GOT3 (cell line): ENCODE data around the gene FKBP1A.
A peak's percentile ranks its signal among the peaks of the same experiment; 100 is the strongest.

Experiments used
- DNase-seq: peaks from one replicate; lab custom pipeline; 2025; ENCODE audit warnings: mixed read lengths; lab: John Stamatoyannopoulos, UW

Gene FKBP1A

GRCh38 chr20:1392693-1393506 is at the start of gene FKBP1A:
TSS of gene FKBP1A (minus strand) at chr20:1393054. CDS start at chr20:1392998, 56 bp downstream.
- DNase-seq, result peak; percentile 72

DNA sequence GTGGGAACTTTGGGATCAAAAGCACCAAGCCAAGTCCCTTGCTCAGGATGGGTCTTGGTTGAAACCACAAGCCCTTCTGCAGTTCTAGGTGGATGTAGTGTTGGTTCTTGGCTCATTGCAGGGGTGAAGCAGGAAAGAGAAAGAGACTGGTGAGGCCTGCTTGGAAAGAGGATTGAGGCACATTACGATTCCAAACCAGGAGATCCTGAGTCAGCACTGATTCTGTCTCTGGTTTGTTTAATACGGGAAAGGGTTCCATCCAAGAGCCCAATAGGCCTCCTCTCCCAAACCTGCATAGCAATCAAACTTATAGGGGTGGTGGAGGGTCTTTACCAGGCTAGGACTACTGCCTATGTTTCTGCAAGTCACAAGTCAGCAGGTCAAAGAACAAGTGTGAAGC is 49.5 kb upstream of the FKBP1A start:
- DNase-seq, result no peak

GRCh38 chr20:1441133-1441532 is 48.3 kb upstream of the FKBP1A start:
- DNase-seq, result no peak

- DNase-seq, result no peak
Observed at GRCh38 chr20:1440024-1440423, 47.2 kb upstream of the FKBP1A start.

DNA sequence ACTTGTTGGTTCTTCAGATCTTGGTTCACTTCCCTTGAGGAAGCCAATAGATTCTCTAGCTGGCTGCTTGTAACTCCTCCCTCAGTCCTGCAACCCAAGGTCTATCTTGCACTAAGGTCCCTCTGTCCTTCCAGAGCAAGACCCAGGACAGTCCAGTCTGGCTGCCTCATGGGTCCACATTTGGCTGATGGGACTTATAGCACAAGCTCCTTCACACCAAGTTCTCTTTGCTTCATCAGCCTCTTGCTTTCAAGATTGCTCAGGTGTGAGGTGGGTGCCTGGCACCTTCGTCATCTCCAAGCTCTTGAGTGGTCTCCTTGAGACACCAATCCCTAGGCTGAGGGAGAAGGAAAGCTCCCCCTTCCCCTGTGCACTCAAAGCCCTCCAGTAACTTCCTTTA is 45.5 kb upstream of the FKBP1A start:
- DNase-seq, result no peak

- no peak for DNase-seq
Observed at GRCh38 chr20:1437235-1437904, 44.5 kb upstream of the FKBP1A start.

DNA sequence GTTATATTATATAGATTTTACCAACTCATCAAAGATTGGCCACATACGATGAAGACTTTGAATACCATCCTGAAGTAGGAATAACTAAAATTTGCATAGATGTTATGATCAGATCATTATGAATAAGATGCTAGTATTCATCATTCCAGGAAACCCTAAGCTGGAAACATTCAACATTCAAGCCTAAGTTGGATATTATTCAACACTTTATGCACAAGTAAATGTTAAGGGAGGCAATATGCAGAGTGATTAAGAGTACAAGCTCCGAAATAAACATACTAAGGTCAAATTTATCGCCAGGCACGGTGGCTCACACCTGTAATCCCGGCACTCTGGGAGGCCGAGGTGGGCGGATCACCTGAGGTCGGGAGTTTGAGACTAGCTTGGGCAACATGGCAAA is 43.4 kb upstream of the FKBP1A start:
- DNase-seq, result no peak

- DNase-seq, result no peak
Observed at GRCh38 chr20:1435337-1435699, 42.5 kb upstream of the FKBP1A start.

DNA sequence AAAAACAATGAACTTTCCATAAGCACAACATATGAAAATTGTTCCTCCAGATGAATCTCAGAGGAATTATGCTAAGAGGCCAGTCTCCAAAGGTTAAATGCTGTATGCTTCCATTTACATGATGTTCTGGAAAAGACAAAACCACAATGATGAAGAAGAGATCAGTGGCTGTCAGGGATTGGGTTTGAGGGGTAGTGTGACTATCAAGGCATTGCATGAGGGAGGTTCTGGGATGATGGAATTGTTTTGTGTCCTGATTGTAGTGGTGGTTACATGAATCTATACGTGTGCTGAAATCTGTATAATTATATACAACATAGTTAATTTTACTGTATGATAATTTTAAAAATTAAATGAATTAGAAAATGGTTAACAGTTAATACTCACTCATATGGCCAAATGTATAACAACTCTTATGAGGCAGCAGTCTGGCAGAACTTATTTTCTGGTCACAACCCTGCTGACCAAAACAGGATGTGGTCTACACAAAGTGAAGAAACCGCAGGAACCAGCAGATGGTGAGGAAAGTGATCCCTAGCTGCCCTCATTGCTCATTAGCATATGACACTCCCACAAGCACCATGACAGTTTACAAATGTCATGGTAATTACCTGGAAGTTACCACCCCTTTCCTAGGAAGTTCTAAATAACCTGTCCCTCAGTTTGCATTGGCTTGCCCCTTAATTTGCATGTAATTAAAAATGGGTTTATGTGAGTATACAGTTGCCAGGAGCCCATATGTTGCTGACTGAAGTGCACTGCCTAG is 41.9 kb upstream of the FKBP1A start:
- no peak for DNase-seq

DNA sequence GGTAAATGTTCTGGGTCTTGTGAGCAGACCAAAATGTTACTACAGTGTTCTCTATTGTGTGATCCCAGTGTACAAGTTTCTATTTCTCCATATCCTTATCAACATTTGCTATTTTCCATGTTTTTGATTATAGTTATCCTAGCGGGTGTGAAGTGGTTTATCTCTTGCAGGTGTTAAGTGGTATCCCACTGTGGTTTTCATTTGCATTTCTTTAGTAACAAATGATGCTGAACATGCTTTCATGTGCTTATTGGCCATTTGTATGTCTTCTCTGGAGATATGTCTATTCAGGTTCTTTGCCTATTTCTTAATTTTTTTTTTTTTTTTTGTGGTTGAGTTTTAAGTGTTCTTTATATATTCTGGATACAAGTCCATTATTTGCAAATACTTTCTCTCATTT is 38.3 kb upstream of the FKBP1A start:
- no peak for DNase-seq

GRCh38 chr20:1430004-1430451 is 37.2 kb upstream of the FKBP1A start:
- no peak for DNase-seq

- DNase-seq, result no peak
Observed at GRCh38 chr20:1429143-1429728, 36.4 kb upstream of the FKBP1A start.

- DNase-seq, result no peak
Observed at GRCh38 chr20:1427457-1428054, 34.7 kb upstream of the FKBP1A start.

GRCh38 chr20:1426231-1426849 is 33.5 kb upstream of the FKBP1A start:
- DNase-seq, result no peak

DNA sequence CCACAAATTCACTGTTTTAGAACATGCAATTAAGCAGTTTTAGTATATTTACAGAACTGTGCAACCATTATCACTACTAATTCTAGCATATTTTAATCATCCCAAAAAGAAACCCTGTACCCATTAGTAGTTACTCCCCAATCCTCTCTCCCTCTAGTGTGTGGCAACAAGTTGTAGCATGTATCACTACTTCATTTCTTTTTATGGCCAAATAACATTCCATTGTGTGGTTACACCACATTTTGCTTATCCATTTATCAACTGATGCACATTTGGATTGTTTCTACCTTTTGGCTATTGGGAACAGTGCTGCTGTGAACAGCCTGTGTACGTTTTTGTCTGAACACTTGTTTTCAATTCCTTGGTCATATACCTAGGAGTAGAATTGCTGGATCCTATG is 31.5 kb upstream of the FKBP1A start:
- DNase-seq, result no peak

DNA sequence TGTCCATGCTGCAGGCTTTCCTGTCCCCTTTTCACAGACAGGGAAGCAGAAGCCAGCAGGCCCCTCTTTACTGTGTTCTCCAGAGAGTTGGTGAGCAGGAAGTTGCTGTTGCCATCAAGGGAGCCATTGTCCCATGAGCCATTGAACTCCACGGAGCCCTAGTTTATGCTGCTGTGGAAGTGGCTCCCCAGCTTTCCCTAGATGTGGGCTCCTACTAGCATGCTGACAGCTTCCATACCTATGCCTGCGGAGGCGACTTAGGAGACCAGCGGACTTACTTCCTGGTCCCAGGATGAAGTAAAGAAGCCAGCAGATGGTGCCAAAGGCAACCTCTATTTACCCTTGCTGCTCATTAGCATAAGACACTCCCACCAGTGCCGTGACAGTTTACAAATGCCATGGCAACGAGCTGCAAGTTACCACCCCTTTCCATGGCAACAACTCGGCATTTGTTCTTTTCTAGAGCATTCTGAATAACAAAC is 30.8 kb upstream of the FKBP1A start:
- DNase-seq, result no peak

GRCh38 chr20:1423206-1423605 is 30.4 kb upstream of the FKBP1A start:
- DNase-seq, result no peak

- no peak for DNase-seq
Observed at GRCh38 chr20:1422753-1423152, 29.9 kb upstream of the FKBP1A start.

- DNase-seq, result no peak
Observed at GRCh38 chr20:1420066-1420465, 27.2 kb upstream of the FKBP1A start.

DNA sequence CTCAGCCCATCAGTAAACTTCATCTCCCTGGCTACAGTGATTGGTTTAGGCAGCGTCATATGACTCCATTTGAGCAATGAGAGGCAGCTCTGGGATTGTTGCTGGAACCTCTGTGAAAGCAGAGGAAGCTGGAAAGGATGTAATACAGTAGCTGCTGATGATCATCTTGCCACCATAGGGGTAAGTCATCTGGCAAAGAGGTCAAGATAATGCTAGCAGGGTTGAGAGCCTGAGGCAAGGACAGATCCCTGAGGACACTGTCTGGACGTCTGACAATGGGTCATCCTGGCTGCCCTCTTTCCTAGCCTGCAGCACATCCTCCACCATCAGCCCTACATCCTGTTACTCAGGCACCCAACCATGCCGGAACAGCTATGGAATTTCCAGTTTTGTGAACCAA is 25.5 kb upstream of the FKBP1A start:
- DNase-seq, result peak; percentile 28

GRCh38 chr20:1417790-1418189 is 24.9 kb upstream of the FKBP1A start:
- no peak for DNase-seq
